Trophoblast cell (in vitro differentiated cells and primary cell): ENCODE measurements around the gene RCN2. TPM values are rescaled to one million over a fixed set of nuclear protein-coding genes. Genes with fewer than 3 reads are reported as not detected.
"Not testable (repeated sequence)": the region's sequence is repeated elsewhere in the genome, so short reads cannot be mapped to it uniquely, and the experiment has no call there.

Experiments used
- DNase-seq, 2 donors: peaks; one replicate each; pipeline ENCODE4 v3.0.0-alpha.2; 2016
- H2AFZ ChIP-seq: 2 replicates; pipeline ENCODE4 v1.6.1; 2013; ENCODE audit warnings: low read length, moderate library complexity, mild to moderate bottlenecking; ENCODE audit not compliant: insufficient read depth, poor library complexity
- H2AK5ac ChIP-seq: 2 replicates; pipeline ENCODE4 v1.6.1; 2013; ENCODE audit warnings: mild to moderate bottlenecking, low read length
- H2BK120ac ChIP-seq: 2 replicates; pipeline ENCODE4 v1.6.1; 2013; ENCODE audit warnings: low read length, mild to moderate bottlenecking, moderate library complexity; ENCODE audit not compliant: insufficient read depth, poor library complexity
- H2BK12ac ChIP-seq: 2 replicates; pipeline ENCODE4 v1.6.1; 2013; ENCODE audit warnings: mild to moderate bottlenecking, low read length, moderate library complexity
- H2BK5ac ChIP-seq: 2 replicates; pipeline ENCODE4 v1.6.1; 2013; ENCODE audit warnings: low read length, low read depth, moderate library complexity, mild to moderate bottlenecking; ENCODE audit not compliant: poor library complexity
- H3K14ac ChIP-seq: 2 replicates; pipeline ENCODE4 v1.6.1; 2013; ENCODE audit warnings: mild to moderate bottlenecking, low read length
- H3K18ac ChIP-seq: 2 replicates; pipeline ENCODE4 v1.6.1; 2013; ENCODE audit warnings: mild to moderate bottlenecking, low read length
- H3K23ac ChIP-seq: 2 replicates; pipeline ENCODE4 v1.6.1; 2013; ENCODE audit warnings: low read length
- H3K27ac ChIP-seq: 2 replicates; pipeline ENCODE4 v1.5.1; 2013; ENCODE audit warnings: low read depth, mild to moderate bottlenecking, inconsistent platforms, low read length, moderate library complexity
- H3K27me3 ChIP-seq: 2 replicates; pipeline ENCODE4 v1.6.1; 2013; ENCODE audit warnings: inconsistent platforms, mild to moderate bottlenecking, low read length, moderate library complexity; ENCODE audit not compliant: insufficient read depth
- H3K36me3 ChIP-seq, 2 experiments: 1 replicate in 1 of 2; 2 replicates in 1 of 2; pipeline ENCODE4 v1.6.1; 2013; ENCODE audit warnings: low read length in 2 of 2, mild to moderate bottlenecking in 2 of 2, moderate library complexity in 1 of 2; ENCODE audit not compliant: insufficient read depth in 2 of 2, control insufficient read depth in 1 of 2
- H3K4ac ChIP-seq: 2 replicates; pipeline ENCODE4 v1.6.1; 2013; ENCODE audit warnings: low read depth, mild to moderate bottlenecking, low read length, moderate library complexity
- H3K4me1 ChIP-seq, 2 experiments: 1 replicate in 1 of 2; 2 replicates in 1 of 2; pipeline ENCODE4 v1.6.1; 2013; ENCODE audit warnings: low read length in 2 of 2, mild to moderate bottlenecking in 2 of 2, moderate library complexity in 1 of 2; ENCODE audit not compliant: insufficient read depth in 2 of 2, control insufficient read depth in 1 of 2
- H3K4me2 ChIP-seq: 2 replicates; pipeline ENCODE4 v1.6.1; 2013; ENCODE audit warnings: inconsistent platforms, mild to moderate bottlenecking, low read length, moderate library complexity
- H3K4me3 ChIP-seq: 2 replicates; pipeline ENCODE4 v1.5.1; 2013; ENCODE audit warnings: mild to moderate bottlenecking, low read depth, low read length, inconsistent platforms
- H3K79me1 ChIP-seq: one replicate; pipeline ENCODE4 v1.6.1; 2013; ENCODE audit warnings: low read length
- H3K79me2 ChIP-seq: 2 replicates; pipeline ENCODE4 v1.6.1; 2013; ENCODE audit warnings: low read length, mild to moderate bottlenecking; ENCODE audit not compliant: control insufficient read depth, insufficient read depth, poor library complexity
- H3K9ac ChIP-seq: 2 replicates; pipeline ENCODE4 v1.6.1; 2013; ENCODE audit warnings: mild to moderate bottlenecking, low read length
- H3K9me3 ChIP-seq: 2 replicates; pipeline ENCODE4 v1.6.1; 2013; ENCODE audit warnings: low read depth, mild to moderate bottlenecking, control low read depth, inconsistent platforms, low read length; ENCODE audit not compliant: insufficient read depth
- H4K12ac ChIP-seq: 2 replicates; pipeline ENCODE4 v1.6.1; 2013; ENCODE audit warnings: low read depth, mild to moderate bottlenecking, low read length, moderate library complexity
- H4K8ac ChIP-seq: 2 replicates; pipeline ENCODE4 v1.6.1; 2013; ENCODE audit warnings: low read depth, mild to moderate bottlenecking, low read length, moderate library complexity
- H4K91ac ChIP-seq: one replicate; pipeline ENCODE4 v1.6.1; 2013; ENCODE audit warnings: low read depth, mild to moderate bottlenecking, low read length, moderate library complexity
- WGBS: extraction: QIAGEN DNeasy Blood & Tissue Kit; methylation state at CpG from one replicate; pipeline ENCODE4 v1.1.7; 2013; ENCODE audit warnings: missing lambda C conversion rate; ENCODE audit not compliant: insufficient read length, insufficient coverage; ENCODE audit errors: extremely low coverage; 5-methylcytosine and 5-hydroxymethylcytosine counted together
- polyA plus RNA-seq: library from polyadenylated mRNA; stranded (reverse); fragments of 200-250 nt; gene quantifications from 2 replicates; pipeline ENCODE4 v1.2.3, GENCODE V29; 2013

The RCN2 gene
- 98.8 and 106 TPM in 2 replicates for polyA plus RNA-seq

- peak within 1 kb of the TSS; percentile 41 for H3K14ac ChIP-seq
- H2BK12ac ChIP-seq = no peak within 1 kb of the TSS
- H2BK5ac ChIP-seq = peak within 1 kb of the TSS; percentile 3
- H3K4me1 ChIP-seq = no peaks in the 10 kb centered on the region
- H2BK120ac ChIP-seq = no peak within 1 kb of the TSS
- H3K27me3 ChIP-seq = no peaks in the 10 kb centered on the region
- H2AK5ac ChIP-seq = no peak within 1 kb of the TSS
- no peaks in the 10 kb centered on the region for H3K9me3 ChIP-seq
- peak within 1 kb of the TSS; percentile 100 for H3K4me3 ChIP-seq
- H3K9ac ChIP-seq = peak within 1 kb of the TSS; percentile 98
- peak within 1 kb of the TSS; percentile 95 for H4K12ac ChIP-seq
- peaks cover 6 to 11% of the 10 kb centered on the region in 2 experiments for H3K36me3 ChIP-seq
- peaks cover 6% of the 10 kb centered on the region for H3K79me2 ChIP-seq
- H4K8ac ChIP-seq = peak within 1 kb of the TSS; percentile 88
- DNase-seq = peak; percentile 96
- peak within 1 kb of the TSS; percentile 39 for H3K27ac ChIP-seq
- H3K4ac ChIP-seq = peak within 1 kb of the TSS; percentile 24
- peak within 1 kb of the TSS; percentile 41 for H3K18ac ChIP-seq
- H2AFZ ChIP-seq = peak within 1 kb of the TSS; percentile 61
- no CpG with 5 or more reads among the region's 96 CpGs for WGBS
- peaks cover 5% of the 10 kb centered on the region for H3K79me1 ChIP-seq
- peak within 1 kb of the TSS; percentile 73 for H3K23ac ChIP-seq
- H3K4me2 ChIP-seq = peak within 1 kb of the TSS; percentile 98
- H4K91ac ChIP-seq = peak within 1 kb of the TSS; percentile 41
These were observed at the start of gene RCN2 for GRCh38 chr15:76931397-76932134. Gene RCN2 (plus strand): TSS chr15:76931749. CDS start chr15:76931842, 93 bp downstream.

- Histone ChIP-seq H4K8ac (no peak overlapping the region), H3K36me3 (peaks cover 0 to 2% of the 10 kb centered on the region in 2 experiments), H4K12ac (no peak overlapping the region), H2AFZ (no peak overlapping the region), H3K23ac (no peak overlapping the region), H3K18ac (no peak overlapping the region), H3K27me3 (no peaks in the 10 kb centered on the region), H3K4me3 (no peak overlapping the region), H3K9me3 (no peaks in the 10 kb centered on the region), H2BK12ac (no peak overlapping the region), H3K4me2 (no peak overlapping the region), H3K4ac (no peak overlapping the region), H3K4me1 (no peaks in the 10 kb centered on the region), H2AK5ac (no peak overlapping the region), H3K9ac (no peak overlapping the region), H2BK5ac (no peak overlapping the region), H4K91ac (no peak overlapping the region), H3K14ac (no peak overlapping the region), H3K79me2 (no peaks in the 10 kb centered on the region), H3K79me1 (no peaks in the 10 kb centered on the region), H3K27ac (no peak overlapping the region), H2BK120ac (no peak overlapping the region)
- no peak for DNase-seq
- WGBS = no CpG with 5 or more reads among the region's 2 CpGs
These were observed 46.3 kb upstream of the RCN2 start for GRCh38 chr15:76885212-76885611.

GRCh38 chr15:76887280-76888141 is 44.0 kb upstream of the RCN2 start:
- not testable (repeated sequence) for H3K18ac ChIP-seq, H3K27ac ChIP-seq, H3K4ac ChIP-seq, H3K14ac ChIP-seq, H2AFZ ChIP-seq, H3K23ac ChIP-seq, H2BK5ac ChIP-seq, H2AK5ac ChIP-seq, H3K79me1 ChIP-seq, H4K91ac ChIP-seq, H3K27me3 ChIP-seq, H4K8ac ChIP-seq, H3K79me2 ChIP-seq, H3K4me2 ChIP-seq, H4K12ac ChIP-seq, DNase-seq, H3K36me3 ChIP-seq, H3K9ac ChIP-seq, H3K4me1 ChIP-seq, H2BK12ac ChIP-seq, H2BK120ac ChIP-seq, H3K4me3 ChIP-seq, H3K9me3 ChIP-seq
- WGBS = no CpG with 5 or more reads among the region's 14 CpGs

GRCh38 chr15:76892836-76893235 is 38.7 kb upstream of the RCN2 start:
- not testable (repeated sequence) for H3K4ac ChIP-seq, H4K8ac ChIP-seq, DNase-seq

More at GRCh38 chr15:76892836-76893235, 38.7 kb upstream of the RCN2 start:
- not testable (repeated sequence) for H3K4me3 ChIP-seq, H3K79me1 ChIP-seq, H2BK120ac ChIP-seq, H3K36me3 ChIP-seq, H4K12ac ChIP-seq, H2AFZ ChIP-seq, H3K79me2 ChIP-seq, H3K9ac ChIP-seq, H2BK5ac ChIP-seq, H4K91ac ChIP-seq, H3K27me3 ChIP-seq, H2BK12ac ChIP-seq, H3K9me3 ChIP-seq, H3K23ac ChIP-seq, H3K14ac ChIP-seq, H2AK5ac ChIP-seq, H3K4me2 ChIP-seq, H3K27ac ChIP-seq, H3K18ac ChIP-seq, H3K4me1 ChIP-seq
- WGBS = no CpG with 5 or more reads among the region's 5 CpGs
